ENCODE data around the gene APOA5.
A peak's percentile ranks its signal among the peaks of the same experiment; 100 is the strongest.
"Not testable (repeated sequence)": the region's sequence is repeated elsewhere in the genome, so short reads cannot be mapped to it uniquely, and the experiment has no call there.

Gene APOA5

DNA sequence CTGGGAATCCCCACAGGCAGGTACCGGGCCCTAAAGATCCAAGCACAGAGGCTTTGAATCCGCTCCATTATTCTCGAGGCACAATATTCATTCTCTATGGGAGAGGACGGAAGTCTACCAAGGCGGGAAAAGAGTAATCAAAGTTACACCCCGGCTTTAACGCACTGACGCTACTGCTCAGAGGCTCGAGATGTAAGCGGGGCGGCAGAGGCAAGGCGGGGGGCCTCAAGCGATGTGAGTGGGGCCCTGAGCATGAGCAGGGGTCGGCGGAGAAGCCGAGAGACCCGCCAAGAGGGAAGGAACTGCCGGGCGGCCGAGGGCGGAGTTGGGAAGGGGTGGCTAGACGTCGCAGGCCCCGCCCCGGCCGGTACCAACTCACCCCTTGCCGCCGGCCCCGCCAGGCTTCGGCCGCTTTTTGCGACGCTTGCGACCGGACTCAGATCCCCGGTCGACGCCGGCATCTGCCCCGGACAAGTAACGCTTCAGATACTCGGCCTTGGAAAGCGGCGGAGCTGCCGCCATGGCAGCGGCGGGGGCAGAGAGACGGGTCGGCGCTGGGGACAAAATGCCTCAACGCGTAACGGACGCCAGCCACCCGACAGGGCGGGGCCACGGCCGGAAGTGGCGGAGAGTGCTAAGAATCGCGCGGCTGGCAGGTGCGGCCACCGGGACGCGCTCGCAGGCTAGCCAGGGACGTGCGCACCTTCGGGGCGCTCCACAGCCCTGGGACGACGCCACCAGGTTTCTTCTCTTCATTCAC, 19.1 kb downstream of the APOA5 start, which contains the start of gene BUD13:
TSS of gene BUD13 (minus strand) at position 545 of the 760 bp plus-strand sequence. CDS start at position 522, 23 bp downstream.
- peak; percentile 84 for DNase-seq

- DNase-seq: no peak
Observed at GRCh38 chr11:116771935-116772334, 19.7 kb downstream of the APOA5 start.

DNA sequence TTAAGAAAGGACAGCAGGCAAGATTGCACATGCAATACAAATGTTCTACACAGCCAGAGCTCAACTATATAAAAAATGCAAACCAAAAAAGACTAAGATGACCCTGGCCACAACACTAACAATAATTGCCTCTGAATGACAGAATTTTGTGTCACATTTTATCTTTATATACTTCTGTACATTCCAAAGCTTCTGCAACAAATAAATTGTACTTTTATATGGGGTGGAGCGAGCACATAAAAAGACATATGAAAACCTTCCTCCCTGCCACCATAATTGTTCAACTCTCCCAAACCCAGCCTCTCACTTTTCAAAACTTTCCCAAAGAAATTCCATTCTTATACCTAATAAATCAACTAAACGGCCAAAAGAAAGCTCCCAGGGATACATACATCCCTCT, 29.5 kb downstream of the APOA5 start:
- DNase-seq: no peak

DNA sequence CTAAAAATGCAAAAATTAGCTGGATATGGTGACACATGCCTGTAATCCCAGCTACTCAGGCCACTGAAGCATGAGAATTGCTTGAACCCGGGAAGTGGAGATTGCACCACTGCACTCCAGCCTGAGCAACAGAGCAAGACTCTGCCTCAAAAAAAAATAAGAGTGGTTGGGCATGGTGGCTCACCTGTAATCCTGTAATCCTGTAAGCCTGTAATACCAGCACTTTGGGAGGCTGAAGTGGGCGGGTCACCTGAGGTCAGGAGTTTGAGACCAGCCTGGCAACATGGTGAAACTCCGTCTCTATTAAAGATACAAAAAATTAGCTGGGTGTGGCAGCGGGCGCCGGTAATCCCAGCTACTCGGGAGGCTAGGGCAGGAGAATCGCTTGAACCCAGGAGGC, 35.6 kb downstream of the APOA5 start:
- DNase-seq: not testable (repeated sequence)

GRCh38 chr11:116750070-116750718, 41.5 kb downstream of the APOA5 start:
- no peak for DNase-seq

DNA sequence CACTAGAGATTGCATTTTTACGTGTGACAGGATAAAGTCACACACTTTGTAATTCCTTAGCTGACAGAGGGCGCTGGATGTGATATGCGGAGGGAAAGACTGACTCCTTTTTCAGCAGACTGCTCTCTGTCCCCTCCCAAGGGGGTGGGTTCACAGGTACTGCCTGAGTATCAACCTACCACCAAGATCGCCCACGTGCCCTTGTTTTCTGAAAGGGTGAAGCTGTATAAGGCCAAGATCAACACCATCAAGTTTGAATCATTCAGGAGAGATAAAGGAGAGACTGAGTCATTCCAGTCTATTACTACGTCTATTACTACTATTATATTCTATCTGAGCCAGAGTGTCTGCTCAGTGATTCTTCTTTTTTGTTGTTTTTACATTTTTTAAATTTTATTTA, 49.6 kb downstream of the APOA5 start:
- no peak for DNase-seq

DNA sequence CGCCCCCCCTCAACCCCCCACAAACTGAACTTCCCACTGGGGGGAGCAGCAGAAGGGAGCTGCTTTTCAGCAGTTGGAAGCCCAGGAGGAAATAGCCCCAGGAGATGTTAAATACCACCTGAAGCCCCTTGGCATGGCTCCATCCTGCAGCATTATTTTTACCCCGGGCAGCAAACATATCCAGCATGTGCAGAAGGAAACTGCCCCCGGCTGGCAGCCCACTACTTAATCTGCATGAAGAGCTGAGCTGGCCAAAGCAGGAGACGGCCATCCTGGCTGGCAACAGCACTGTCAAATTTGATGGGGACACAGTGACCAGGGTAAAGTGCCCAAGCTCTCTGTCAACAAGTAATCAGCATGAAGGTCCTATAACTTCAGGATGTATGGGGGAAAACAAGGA, 50.9 kb downstream of the APOA5 start:
- DNase-seq: no peak
